ENCODE measurements around the gene GADD45A.

Gene GADD45A

GRCh38 chr1:67646145-67647035, 38.6 kb upstream of the GADD45A start (continued):
- no peak for TF ChIP-seq KLF8 (tag by site-specific recombination; IDR thresholded peaks at IDR 0.05)
- TF ChIP-seq, protein P1, sequence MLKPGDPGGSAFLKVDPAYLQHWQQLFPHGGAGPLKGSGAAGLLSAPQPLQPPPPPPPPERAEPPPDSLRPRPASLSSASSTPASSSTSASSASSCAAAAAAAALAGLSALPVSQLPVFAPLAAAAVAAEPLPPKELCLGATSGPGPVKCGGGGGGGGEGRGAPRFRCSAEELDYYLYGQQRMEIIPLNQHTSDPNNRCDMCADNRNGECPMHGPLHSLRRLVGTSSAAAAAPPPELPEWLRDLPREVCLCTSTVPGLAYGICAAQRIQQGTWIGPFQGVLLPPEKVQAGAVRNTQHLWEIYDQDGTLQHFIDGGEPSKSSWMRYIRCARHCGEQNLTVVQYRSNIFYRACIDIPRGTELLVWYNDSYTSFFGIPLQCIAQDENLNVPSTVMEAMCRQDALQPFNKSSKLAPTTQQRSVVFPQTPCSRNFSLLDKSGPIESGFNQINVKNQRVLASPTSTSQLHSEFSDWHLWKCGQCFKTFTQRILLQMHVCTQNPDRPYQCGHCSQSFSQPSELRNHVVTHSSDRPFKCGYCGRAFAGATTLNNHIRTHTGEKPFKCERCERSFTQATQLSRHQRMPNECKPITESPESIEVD (tag by site-specific recombination; IDR thresholded peaks at IDR 0.05) = peak; percentile 80
- TF ChIP-seq ZBTB49 (tag by site-specific recombination; IDR thresholded peaks at IDR 0.05; ENCODE audit: low read depth) = no peak
- TF ChIP-seq ZNF391 (tag by site-specific recombination; IDR thresholded peaks at IDR 0.05; ENCODE audit: borderline replicate concordance, low read depth) = no peak
- TF ChIP-seq ZNF449 (tag by site-specific recombination; IDR thresholded peaks at IDR 0.05) = no peak
- no peak for TF ChIP-seq ZNF701 (tag by site-specific recombination; IDR thresholded peaks at IDR 0.05)
- no peak for TF ChIP-seq ZNF239 (tag by site-specific recombination; IDR thresholded peaks at IDR 0.05)
- no peak for TF ChIP-seq ZNF426 (tag by site-specific recombination; IDR thresholded peaks at IDR 0.05)
- TF ChIP-seq ZNF629 (tag by site-specific recombination; IDR thresholded peaks at IDR 0.05) = no peak
- no peak for TF ChIP-seq ZNF518A (tag by site-specific recombination; conservative IDR thresholded peaks at IDR 0.05; ENCODE audit: low read depth)
- TF ChIP-seq ZSCAN30 (tag by site-specific recombination; IDR thresholded peaks at IDR 0.05) = peak; percentile 71
- TF ChIP-seq ZNF670 (tag by site-specific recombination; IDR thresholded peaks at IDR 0.05; ENCODE audit: low read depth) = no peak
- TF ChIP-seq, protein P2, sequence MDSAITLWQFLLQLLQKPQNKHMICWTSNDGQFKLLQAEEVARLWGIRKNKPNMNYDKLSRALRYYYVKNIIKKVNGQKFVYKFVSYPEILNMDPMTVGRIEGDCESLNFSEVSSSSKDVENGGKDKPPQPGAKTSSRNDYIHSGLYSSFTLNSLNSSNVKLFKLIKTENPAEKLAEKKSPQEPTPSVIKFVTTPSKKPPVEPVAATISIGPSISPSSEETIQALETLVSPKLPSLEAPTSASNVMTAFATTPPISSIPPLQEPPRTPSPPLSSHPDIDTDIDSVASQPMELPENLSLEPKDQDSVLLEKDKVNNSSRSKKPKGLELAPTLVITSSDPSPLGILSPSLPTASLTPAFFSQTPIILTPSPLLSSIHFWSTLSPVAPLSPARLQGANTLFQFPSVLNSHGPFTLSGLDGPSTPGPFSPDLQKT (IDR thresholded peaks at IDR 0.05; ENCODE audit: borderline replicate concordance, low read depth, low read length) = no peak
- TF ChIP-seq PATZ1 (tag by site-specific recombination; IDR thresholded peaks at IDR 0.05) = no peak
- TF ChIP-seq ZNF433 (tag by site-specific recombination; IDR thresholded peaks at IDR 0.05; ENCODE audit: low read depth) = no peak
- TF ChIP-seq, protein P3, sequence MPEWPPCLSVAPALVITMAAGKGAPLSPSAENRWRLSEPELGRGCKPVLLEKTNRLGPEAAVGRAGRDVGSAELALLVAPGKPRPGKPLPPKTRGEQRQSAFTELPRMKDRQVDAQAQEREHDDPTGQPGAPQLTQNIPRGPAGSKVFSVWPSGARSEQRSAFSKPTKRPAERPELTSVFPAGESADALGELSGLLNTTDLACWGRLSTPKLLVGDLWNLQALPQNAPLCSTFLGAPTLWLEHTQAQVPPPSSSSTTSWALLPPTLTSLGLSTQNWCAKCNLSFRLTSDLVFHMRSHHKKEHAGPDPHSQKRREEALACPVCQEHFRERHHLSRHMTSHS (tag by site-specific recombination; IDR thresholded peaks at IDR 0.05) = no peak
- no peak for TF ChIP-seq ZNF549 (tag by site-specific recombination; IDR thresholded peaks at IDR 0.05)
- no peak for TF ChIP-seq ZNF558 (tag by site-specific recombination; IDR thresholded peaks at IDR 0.05)
- TF ChIP-seq YY1 (tag by site-specific recombination; IDR thresholded peaks at IDR 0.05) = no peak
- TF ChIP-seq ZNF223 (tag by site-specific recombination; IDR thresholded peaks at IDR 0.05) = no peak
- no peak for TF ChIP-seq ZNF48 (tag by site-specific recombination; IDR thresholded peaks at IDR 0.05)
- 0 out of 2 replicates have a peak, but pooled peaks have one; percentile 68 for TF ChIP-seq HOXD13 (CRISPR knock-in tag; IDR thresholded peaks at IDR 0.05; ENCODE audit: borderline replicate concordance)
- TF ChIP-seq ZNF211 (tag by site-specific recombination; IDR thresholded peaks at IDR 0.05; ENCODE audit: low read depth) = no peak
